Activated CD4-positive, alpha-beta memory T cell treated with anti-CD3 and anti-CD28 coated beads for 36 hours (primary cell): ENCODE data around the gene MRPS31. TPM values are rescaled to one million over a fixed set of nuclear protein-coding genes. Genes with fewer than 3 reads are reported as not detected.
A peak's percentile ranks its signal among the peaks of the same experiment; 100 is the strongest.

Experiments
- CTCF ChIA-PET: fragments of 350-600 bp; sonication (Branson Sonifier 250); formaldehyde crosslinking; loops from one replicate; lab custom pipeline; 2021; ENCODE audit warnings: antibody characterized with exemption, inconsistent platforms; lab: Charles Lee
- POLR2A ChIA-PET: fragments of 350-600 bp; sonication (Branson Sonifier 250); formaldehyde crosslinking; loops from one replicate; lab custom pipeline; 2021; ENCODE audit warnings: antibody characterized with exemption; lab: Charles Lee
- DNase-seq: peaks from one replicate; pipeline ENCODE4 v3.0.0-alpha.2; 2020
- H3K27ac Mint-ChIP-seq: one replicate; pipeline ENCODE4 v1.8.0; 2021; ENCODE audit warnings: mixed read lengths
- H3K27me3 Mint-ChIP-seq: one replicate; pipeline ENCODE4 v1.8.0; 2021; ENCODE audit warnings: mixed read lengths
- H3K36me3 Mint-ChIP-seq: one replicate; pipeline ENCODE4 v1.8.0; 2021; ENCODE audit warnings: mixed read lengths
- H3K4me1 Mint-ChIP-seq: one replicate; pipeline ENCODE4 v1.8.0; 2021; ENCODE audit warnings: low read depth, mixed read lengths
- H3K4me3 Mint-ChIP-seq: one replicate; pipeline ENCODE4 v1.8.0; 2021; ENCODE audit warnings: mild to moderate bottlenecking, mixed read lengths
- H3K9me3 Mint-ChIP-seq: one replicate; pipeline ENCODE4 v1.8.0; 2021; ENCODE audit warnings: mixed read lengths
- intact Hi-C: fragments of 100-400 bp; cut with micrococcal nuclease; formaldehyde crosslinking; loops from one replicate; pipeline ENCODE4 v1.15.1; 2023
- total RNA-seq, 2 experiments: library from RNA; stranded (reverse); gene quantifications; one replicate each; pipeline ENCODE4 v1.2.3, GENCODE V29; 2021

Gene MRPS31
- 10 to 100 TPM; 35.6 to 40.4 TPM for total RNA-seq

DNA sequence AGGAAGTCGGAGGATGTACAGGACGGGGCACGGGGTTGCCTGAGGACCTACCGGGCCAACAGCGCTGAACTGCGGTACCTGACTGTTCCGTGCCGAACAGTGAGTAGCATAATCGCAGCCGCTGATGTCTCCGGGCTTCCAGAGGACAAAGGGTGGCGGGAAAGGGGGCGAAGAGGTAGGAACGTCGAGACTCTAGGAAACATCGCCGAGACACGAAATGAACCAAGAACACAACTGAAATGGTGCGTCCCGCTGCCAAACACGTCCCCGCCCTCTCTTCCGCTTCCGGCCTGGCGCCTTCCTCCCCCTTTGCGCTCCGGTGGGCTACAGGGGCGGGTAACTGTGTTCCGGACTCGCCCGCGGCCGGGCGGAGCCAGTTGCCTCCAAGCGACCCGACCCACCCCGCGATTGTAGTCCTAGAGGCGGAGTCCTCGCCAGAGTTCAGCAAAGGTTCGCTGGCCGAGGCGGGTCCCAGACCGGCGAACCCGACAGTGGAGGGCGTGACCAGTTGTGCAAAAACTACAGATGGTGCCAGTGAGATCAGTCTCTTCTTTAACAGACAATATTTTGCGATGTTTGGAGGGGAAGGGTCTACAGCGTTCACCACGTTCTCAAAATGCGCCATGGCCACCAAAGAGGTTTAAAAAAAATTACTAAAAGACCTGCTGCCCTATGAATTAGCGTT is at the start of gene MRPS31:
Gene MRPS31 (minus strand): TSS at position 257 of the 685 bp plus-strand sequence. CDS start 54 bp downstream, at position 203.
- Mint-ChIP-seq H3K4me1 (peaks cover 34% of the 10 kb centered on the region), H3K4me3 (peak within 1 kb of the TSS; percentile 100), H3K36me3 (peaks cover 3% of the 10 kb centered on the region), H3K27me3 (no peaks in the 10 kb centered on the region), H3K9me3 (no peaks in the 10 kb centered on the region), H3K27ac (peak within 1 kb of the TSS; percentile 94)
- ChIA-PET CTCF (interaction anchor here (0.9 kb wide), 1 partner anchor 9 kb away, joined by 6 read pairs; no protein-coding TSS in a partner anchor), POLR2A (interaction anchor here (2.4 kb wide), 1 partner anchor 18 kb away, joined by 8 read pairs; the partner anchor contains the start of gene SLC25A15)
- intact Hi-C loops: loop anchor here (1.0 to 10.0 kb wide), 5 partner anchors 150 to 816 kb away; no protein-coding TSS in a partner anchor
- peak; percentile 97 for DNase-seq

DNA sequence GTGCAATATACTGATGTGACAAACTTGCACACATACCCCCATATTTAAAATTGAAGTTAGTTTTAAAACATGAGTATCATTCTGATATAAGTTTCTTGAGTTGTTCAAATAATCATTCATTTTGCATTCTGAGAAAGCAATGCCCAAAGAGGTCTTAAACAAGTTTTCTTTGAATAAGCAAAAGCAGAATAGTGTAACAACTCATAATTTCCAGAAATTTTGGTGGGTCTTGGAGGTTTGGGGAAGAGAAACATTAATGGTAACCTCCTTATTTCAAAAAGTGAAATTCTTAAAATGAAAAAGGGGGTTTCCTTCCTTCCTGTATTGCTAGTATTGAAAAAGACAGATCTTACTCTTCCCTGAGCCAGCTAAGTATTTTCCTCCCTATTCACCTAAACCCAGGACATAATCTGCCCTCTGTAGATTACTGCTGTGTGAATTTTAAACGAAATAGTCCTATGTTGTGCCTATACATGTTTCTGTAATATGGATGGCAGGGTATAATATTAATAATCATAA is 48.9 kb upstream of the MRPS31 start:
- Mint-ChIP-seq H3K27ac (no peak overlapping the region), H3K9me3 (peaks cover 17% of the 10 kb centered on the region), H3K36me3 (peaks cover 14% of the 10 kb centered on the region), H3K4me1 (peaks cover 16% of the 10 kb centered on the region), H3K4me3 (no peak overlapping the region), H3K27me3 (no peaks in the 10 kb centered on the region)
- ChIA-PET POLR2A (interaction anchor here (1.1 kb wide), 1 partner anchor 197 kb away, joined by 3 read pairs; no protein-coding TSS in a partner anchor), CTCF (no interaction called here)
- no peak for DNase-seq
- intact Hi-C loops: loop anchor here (10.0 kb wide), 1 partner anchor 95 kb away; no protein-coding TSS in a partner anchor

DNA sequence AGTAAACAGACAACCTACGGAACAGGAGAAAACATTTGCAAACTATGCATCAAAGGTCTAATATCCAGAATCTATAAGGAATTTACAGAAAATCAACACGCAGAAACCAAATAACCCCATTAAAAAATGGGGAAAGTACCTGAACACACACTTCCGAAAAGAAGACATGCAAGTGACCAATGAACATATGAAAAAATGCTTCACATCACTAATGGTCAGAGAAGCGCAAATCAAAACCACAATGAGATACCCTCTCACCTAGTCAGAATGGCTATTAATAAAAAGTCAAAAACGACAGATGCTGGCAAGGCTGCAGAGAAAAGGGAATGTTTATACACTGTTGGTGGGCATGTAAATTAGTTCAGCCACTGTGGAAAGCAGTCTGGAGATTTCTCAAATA is 47.9 kb upstream of the MRPS31 start:
- peaks cover 22% of the 10 kb centered on the region for H3K9me3 Mint-ChIP-seq
- peaks cover 20% of the 10 kb centered on the region for H3K36me3 Mint-ChIP-seq
- DNase-seq: no peak
- no peak overlapping the region for H3K27ac Mint-ChIP-seq
- H3K4me3 Mint-ChIP-seq: no peak overlapping the region
- ChIA-PET POLR2A (no interaction called here), CTCF (no interaction called here)
- peaks cover 16% of the 10 kb centered on the region for H3K4me1 Mint-ChIP-seq
- no peaks in the 10 kb centered on the region for H3K27me3 Mint-ChIP-seq
- intact Hi-C loops: loop anchor here (10.0 kb wide), 1 partner anchor 96 kb away; no protein-coding TSS in a partner anchor

DNA sequence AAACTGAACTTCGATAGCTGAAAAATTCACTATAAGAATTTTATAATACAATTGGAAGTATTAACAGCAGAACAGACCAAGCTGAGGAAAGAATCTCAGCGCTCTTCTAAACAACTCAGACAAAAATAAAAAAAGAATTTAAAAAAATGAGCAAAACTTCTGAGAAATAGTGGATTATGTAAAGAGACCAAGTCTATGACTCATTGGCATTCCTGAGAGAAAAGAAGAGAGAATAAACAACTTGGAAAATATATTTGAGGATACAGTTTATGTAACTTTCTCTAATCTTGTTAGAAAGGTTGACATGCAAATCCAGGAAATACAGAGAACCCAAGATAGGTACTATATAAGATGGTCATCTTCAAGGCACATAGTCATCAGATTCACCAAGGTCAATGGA is 43.8 kb upstream of the MRPS31 start:
- Mint-ChIP-seq H3K27ac (no peak overlapping the region), H3K9me3 (peaks cover 22% of the 10 kb centered on the region), H3K4me1 (peaks cover 10% of the 10 kb centered on the region), H3K4me3 (no peak overlapping the region), H3K27me3 (no peaks in the 10 kb centered on the region), H3K36me3 (peaks cover 29% of the 10 kb centered on the region)
- intact Hi-C loops: loop anchor here (1.0 to 10.0 kb wide), 2 partner anchors 38 to 100 kb away; no protein-coding TSS in a partner anchor
- ChIA-PET POLR2A (no interaction called here), CTCF (interaction anchor here (0.6 to 1.6 kb wide), 7 partner anchors 9 to 239 kb away, joined by 3 to 6 read pairs (median 3); no protein-coding TSS in a partner anchor)
- no peak for DNase-seq

DNA sequence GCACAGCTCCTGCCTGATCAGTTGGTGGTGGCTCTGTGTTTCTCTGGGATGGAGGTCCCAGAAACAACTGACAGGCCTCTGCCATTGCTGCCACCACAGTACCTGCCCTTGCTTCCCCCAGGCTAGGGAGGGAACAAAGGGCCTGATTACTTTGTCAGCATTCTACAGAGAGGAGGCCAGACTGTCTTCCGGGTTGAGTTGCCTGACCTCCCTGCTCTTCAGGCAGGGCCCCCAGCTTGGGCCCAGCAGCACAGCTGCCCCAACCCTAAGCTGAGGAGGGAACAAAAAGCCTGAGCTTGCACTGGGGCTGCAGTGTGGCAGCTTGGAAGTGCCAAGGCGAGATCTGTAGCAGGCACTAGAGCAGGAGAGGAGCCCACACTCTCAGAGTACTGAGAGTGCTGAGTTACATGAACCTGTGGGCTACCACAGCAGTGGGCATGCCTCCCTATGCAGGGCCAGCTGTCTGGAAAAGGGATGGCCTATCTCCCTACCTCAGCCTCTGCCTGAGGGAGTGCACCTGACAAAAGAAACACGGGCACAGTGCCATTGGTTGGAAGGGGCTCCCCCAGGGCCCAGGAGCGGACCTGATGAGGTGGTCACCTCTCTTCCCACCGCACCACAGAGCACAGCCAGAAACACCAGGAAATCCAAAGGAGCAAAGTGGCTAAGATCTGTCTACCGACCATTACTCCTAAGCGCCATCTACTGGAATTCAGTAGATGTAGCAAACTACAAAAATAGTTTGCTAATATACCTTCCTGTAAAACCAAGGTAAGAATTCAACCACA is 42.9 kb upstream of the MRPS31 start:
- peaks cover 22% of the 10 kb centered on the region for H3K9me3 Mint-ChIP-seq
- intact Hi-C loops: loop anchor here (1.0 to 10.0 kb wide), 2 partner anchors 37 to 101 kb away; no protein-coding TSS in a partner anchor
- ChIA-PET POLR2A (no interaction called here), CTCF (interaction anchor here (0.6 to 1.8 kb wide), 8 partner anchors 10 to 620 kb away, joined by 3 to 6 read pairs (median 4); no protein-coding TSS in a partner anchor)
- peaks cover 38% of the 10 kb centered on the region for H3K36me3 Mint-ChIP-seq
- peaks cover under 1% of the 10 kb centered on the region for H3K4me1 Mint-ChIP-seq
- no peak overlapping the region for H3K4me3 Mint-ChIP-seq
- DNase-seq: no peak
- no peak overlapping the region for H3K27ac Mint-ChIP-seq
- H3K27me3 Mint-ChIP-seq: no peaks in the 10 kb centered on the region

DNA sequence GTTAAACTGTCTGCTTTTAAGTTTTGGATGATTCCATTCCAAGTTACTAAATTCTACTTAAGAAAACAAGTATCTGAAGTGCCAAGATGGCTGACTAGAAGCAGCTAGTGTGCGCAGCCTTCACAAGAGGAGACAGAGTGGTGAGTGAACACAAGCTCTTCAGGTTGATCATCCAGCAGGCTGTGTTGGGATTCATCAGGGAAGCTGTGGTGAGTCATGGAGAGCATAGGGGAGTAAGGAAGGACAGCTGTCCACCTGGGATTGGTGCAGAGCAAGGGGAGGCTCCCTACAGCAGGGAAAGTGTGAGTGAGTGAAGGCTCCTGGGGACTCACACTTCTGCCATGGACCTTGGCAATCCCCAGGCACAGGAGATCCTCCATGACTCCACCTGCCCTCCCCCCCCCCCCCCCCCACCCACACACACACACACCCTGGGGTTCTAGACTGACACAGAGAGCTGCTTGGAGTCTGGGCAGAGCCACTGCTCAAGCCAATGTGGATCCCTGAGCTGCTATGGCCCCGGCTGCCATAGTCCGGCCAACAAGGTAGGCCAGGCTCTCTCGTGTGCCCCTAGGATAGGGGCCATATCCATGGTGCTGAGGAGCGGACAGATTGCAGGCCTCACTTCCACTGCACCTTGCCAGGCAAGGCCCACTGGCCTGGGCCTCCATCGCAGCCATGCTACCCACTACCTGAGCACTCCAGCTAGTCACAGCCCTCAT is 41.9 kb upstream of the MRPS31 start:
- POLR2A ChIA-PET: interaction anchor here (0.6 kb wide), 1 partner anchor 408 kb away, joined by 5 read pairs; no protein-coding TSS in a partner anchor
- Mint-ChIP-seq H3K4me3 (no peak overlapping the region), H3K4me1 (no peaks in the 10 kb centered on the region), H3K9me3 (peaks cover 22% of the 10 kb centered on the region), H3K36me3 (peaks cover 42% of the 10 kb centered on the region), H3K27me3 (no peaks in the 10 kb centered on the region), H3K27ac (no peak overlapping the region)
- DNase-seq: no peak
- intact Hi-C loops: loop anchor here (10.0 kb wide), 1 partner anchor 102 kb away; no protein-coding TSS in a partner anchor
- CTCF ChIA-PET: interaction anchor here (0.6 to 1.8 kb wide), 5 partner anchors 15 to 621 kb away, joined by 3 to 5 read pairs (median 4); no protein-coding TSS in a partner anchor

DNA sequence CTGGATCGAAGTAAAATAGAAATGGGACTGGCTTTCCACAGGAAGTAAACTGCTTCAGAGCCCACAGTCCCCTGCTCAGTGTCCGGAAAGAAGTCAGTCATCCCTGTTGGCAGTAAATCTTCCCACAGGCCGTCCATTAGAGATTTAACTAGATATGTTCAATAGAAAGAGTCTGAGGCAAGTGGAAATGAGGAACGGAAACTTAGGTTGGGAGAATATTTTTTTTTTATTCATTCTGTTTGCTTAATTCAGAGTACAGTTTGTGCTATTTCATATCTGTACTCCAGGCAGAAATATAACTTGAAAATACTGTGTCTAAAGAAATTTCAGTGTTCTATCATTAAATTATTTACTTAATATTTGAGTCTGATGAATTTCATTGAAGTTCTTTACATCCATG is 41.1 kb upstream of the MRPS31 start:
- intact Hi-C loops: loop anchor here (10.0 kb wide), 1 partner anchor 103 kb away; no protein-coding TSS in a partner anchor
- DNase-seq: no peak
- Mint-ChIP-seq H3K36me3 (peaks cover 46% of the 10 kb centered on the region), H3K9me3 (peaks cover 22% of the 10 kb centered on the region), H3K4me1 (no peaks in the 10 kb centered on the region), H3K27me3 (no peaks in the 10 kb centered on the region), H3K4me3 (no peak overlapping the region), H3K27ac (no peak overlapping the region)
- POLR2A ChIA-PET: interaction anchor here (0.6 kb wide), 1 partner anchor 409 kb away, joined by 5 read pairs; no protein-coding TSS in a partner anchor
- CTCF ChIA-PET: interaction anchor here (0.6 kb wide), 1 partner anchor 162 kb away, joined by 3 read pairs; no protein-coding TSS in a partner anchor

DNA sequence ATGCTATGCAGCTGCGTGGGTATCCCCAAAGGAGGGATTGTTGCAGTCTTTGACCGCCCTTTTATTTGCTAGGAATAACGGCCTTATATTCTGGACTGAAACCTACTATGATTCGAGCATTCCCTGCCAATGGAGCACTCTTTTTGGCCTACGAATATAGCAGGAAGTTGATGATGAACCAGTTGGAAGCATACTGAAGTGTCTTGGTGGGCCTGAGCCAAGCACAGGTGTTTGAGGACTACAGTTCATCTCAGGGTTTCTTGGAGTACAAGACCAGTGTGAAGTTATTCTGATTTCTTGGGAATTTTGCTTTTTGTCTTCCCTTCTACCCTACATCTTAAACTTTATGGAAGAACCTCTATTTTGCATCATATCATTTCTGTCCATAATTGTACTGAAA is 38.5 kb upstream of the MRPS31 start:
- Mint-ChIP-seq H3K4me3 (no peak overlapping the region), H3K4me1 (no peaks in the 10 kb centered on the region), H3K27ac (no peak overlapping the region), H3K36me3 (peaks cover 36% of the 10 kb centered on the region), H3K27me3 (no peaks in the 10 kb centered on the region), H3K9me3 (peaks cover 4% of the 10 kb centered on the region)
- intact Hi-C loops: no loop called here
- no peak for DNase-seq
- CTCF ChIA-PET: no interaction called here
- POLR2A ChIA-PET: no interaction called here

DNA sequence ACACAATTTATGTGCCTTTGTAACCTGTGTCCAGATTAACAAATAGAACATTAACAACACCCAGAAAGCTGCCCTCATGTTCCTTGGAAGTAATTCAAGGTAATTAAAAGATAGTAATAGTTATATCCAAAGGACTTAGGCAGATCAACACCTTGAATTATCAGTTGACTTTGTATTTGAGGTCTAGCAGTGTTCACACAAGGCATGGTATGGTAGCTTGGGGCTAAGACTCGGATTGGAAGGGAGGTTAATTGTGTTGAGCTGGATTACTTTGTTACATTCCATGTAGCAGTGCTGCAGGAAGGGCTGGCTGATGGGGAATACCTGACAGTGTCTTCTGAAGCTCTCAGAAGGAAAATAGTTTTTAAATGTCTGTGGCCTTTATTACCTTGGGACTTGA is 35.3 kb upstream of the MRPS31 start:
- no peak for DNase-seq

DNA sequence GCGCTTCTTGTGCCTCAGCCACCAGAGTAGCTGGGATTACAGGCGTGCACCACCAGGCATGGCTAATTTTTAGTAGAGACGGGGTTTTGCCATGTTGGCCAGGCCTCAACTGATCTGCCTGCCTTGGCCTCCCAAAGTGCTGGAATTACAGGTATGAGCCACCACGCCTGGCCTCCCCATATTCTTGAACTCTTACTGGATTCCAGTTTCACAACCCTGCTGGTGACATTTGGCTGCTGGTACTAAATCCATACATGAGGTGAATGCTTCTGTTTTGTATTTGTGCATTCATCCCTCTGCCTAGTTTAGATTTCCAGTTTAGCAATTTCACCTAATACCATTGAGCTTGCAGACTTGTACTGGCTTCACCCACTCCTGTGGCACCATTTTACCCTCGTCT is 32.3 kb upstream of the MRPS31 start:
- H3K27me3 Mint-ChIP-seq: no peaks in the 10 kb centered on the region

More for the DNA sequence above, 35.3 kb upstream of the MRPS31 start:
- POLR2A ChIA-PET: no interaction called here
- peaks cover 30% of the 10 kb centered on the region for H3K36me3 Mint-ChIP-seq
- intact Hi-C loops: no loop called here
- H3K9me3 Mint-ChIP-seq: no peaks in the 10 kb centered on the region
- no peaks in the 10 kb centered on the region for H3K27me3 Mint-ChIP-seq
- H3K27ac Mint-ChIP-seq: no peak overlapping the region
- no peak overlapping the region for H3K4me3 Mint-ChIP-seq
- CTCF ChIA-PET: no interaction called here
- no peaks in the 10 kb centered on the region for H3K4me1 Mint-ChIP-seq

More for the DNA sequence above, 32.3 kb upstream of the MRPS31 start:
- Mint-ChIP-seq H3K9me3 (no peaks in the 10 kb centered on the region), H3K4me3 (no peak overlapping the region), H3K4me1 (peaks cover 4% of the 10 kb centered on the region), H3K36me3 (peaks cover 32% of the 10 kb centered on the region), H3K27ac (no peak overlapping the region)
- DNase-seq: no peak
- ChIA-PET POLR2A (no interaction called here), CTCF (no interaction called here)
- intact Hi-C loops: no loop called here
